ENCODE data around the gene ABI3. TPM values are rescaled to one million over a fixed set of nuclear protein-coding genes. Genes with fewer than 3 reads are reported as not detected.

Gene ABI3
- total RNA-seq, result 0.38 and 0.81 TPM in 2 replicates

GRCh38 chr17:49210158-49211029 lies at the start of gene ABI3, which contains the start of gene GNGT2:
Gene ABI3, plus strand, starts transcription at chr17:49210707. Its CDS starts 18 bp downstream, at chr17:49210725.
Gene GNGT2, minus strand, starts transcription at chr17:49210574. Its CDS starts 3,152 bp downstream, at chr17:49207422.

GRCh38 chr17:49230636-49231562 lies 20.4 kb downstream of the ABI3 start, which contains the start of gene PHOSPHO1:
Gene PHOSPHO1, minus strand, starts transcription at chr17:49230787. Its CDS starts 4,096 bp downstream, at chr17:49226691.

Other genes starting within 250 kb of the ABI3 start
- gene GIP, start 242.1 kb upstream of the ABI3 start, total RNA-seq, result 0.13 TPM in 1 of 2 replicates, not detected in the other
- 13.0 and 18.1 TPM in 2 replicates for gene IGF2BP1, start 213.3 kb upstream of the ABI3 start, total RNA-seq
- gene B4GALNT2, start 77.9 kb upstream of the ABI3 start, total RNA-seq, result 0.13 TPM in 1 of 2 replicates, not detected in the other
- not detected in 2 replicates for gene GNGT2, start 133 bp upstream of the ABI3 start, total RNA-seq
- 0.51 TPM in 1 of 2 replicates, not detected in the other for gene PHOSPHO1, start 20.1 kb downstream of the ABI3 start, total RNA-seq
- gene ZNF652, start 151.5 kb downstream of the ABI3 start, total RNA-seq, result 7.7 and 16.6 TPM in 2 replicates
- 101 and 195 TPM in 2 replicates for gene PHB1, start 204.2 kb downstream of the ABI3 start, total RNA-seq